ENCODE measurements around the gene HOXB8.

The HOXB8 gene

GRCh38 chr17:48569674-48570324 lies 45.3 kb downstream of the HOXB8 start:
- in situ Hi-C loops (cut with MboI; ENCODE audit: low sequenced_read_pairs), result no loop called here

- in situ Hi-C loops (cut with MboI; ENCODE audit: low sequenced_read_pairs), result no loop called here
Observed at GRCh38 chr17:48569240-48569582, 45.9 kb downstream of the HOXB8 start.

- in situ Hi-C loops (cut with MboI; ENCODE audit: low sequenced_read_pairs), result no loop called here
Observed at GRCh38 chr17:48568499-48569239, 46.4 kb downstream of the HOXB8 start.

GRCh38 chr17:48567646-48568354 lies 47.3 kb downstream of the HOXB8 start:
- in situ Hi-C loops (cut with MboI; ENCODE audit: low sequenced_read_pairs), result no loop called here

- in situ Hi-C loops (cut with MboI; ENCODE audit: low sequenced_read_pairs), result no loop called here
Observed at GRCh38 chr17:48567209-48567608, 47.9 kb downstream of the HOXB8 start.

GRCh38 chr17:48566717-48567116 lies 48.4 kb downstream of the HOXB8 start:
- in situ Hi-C loops (cut with MboI; ENCODE audit: low sequenced_read_pairs), result no loop called here

GRCh38 chr17:48565925-48566710 lies 49.0 kb downstream of the HOXB8 start:
- in situ Hi-C loops (cut with MboI; ENCODE audit: low sequenced_read_pairs), result no loop called here

- in situ Hi-C loops (cut with MboI; ENCODE audit: low sequenced_read_pairs), result no loop called here
Observed at GRCh38 chr17:48565022-48565554, 50.0 kb downstream of the HOXB8 start.

- in situ Hi-C loops (cut with MboI; ENCODE audit: low sequenced_read_pairs), result no loop called here
Observed at GRCh38 chr17:48564188-48565021, 50.7 kb downstream of the HOXB8 start.

GRCh38 chr17:48563867-48564187 lies 51.3 kb downstream of the HOXB8 start:
- in situ Hi-C loops (cut with MboI; ENCODE audit: low sequenced_read_pairs), result no loop called here

- in situ Hi-C loops (cut with MboI; ENCODE audit: low sequenced_read_pairs), result no loop called here
Observed at GRCh38 chr17:48563385-48563838, 51.7 kb downstream of the HOXB8 start.

- in situ Hi-C loops (cut with MboI; ENCODE audit: low sequenced_read_pairs), result no loop called here
Observed at GRCh38 chr17:48562934-48563333, 52.2 kb downstream of the HOXB8 start.
